ENCODE data around the gene KLB.
"Not testable (repeated sequence)": the region's sequence is repeated elsewhere in the genome, so short reads cannot be mapped to it uniquely, and the experiment has no call there.

The KLB gene

GRCh38 chr4:39367166-39367565 is 39.6 kb upstream of the KLB start:
- peaks cover 45% of the 10 kb centered on the region for H3K79me2 ChIP-seq (ENCODE audit: insufficient read depth, low read length)
- no peak overlapping the region for H3K9ac ChIP-seq (ENCODE audit: low read depth, low read length)
- peaks cover 7% of the 10 kb centered on the region; the same call in 1 of the 2 replicates for H3K36me3 ChIP-seq (ENCODE audit: insufficient read depth, low read length)
- peaks cover 31% of the 10 kb centered on the region; the same call in 1 of the 2 replicates for H4K20me1 ChIP-seq (ENCODE audit: insufficient read depth, low read length)
- no peak for TF ChIP-seq EZH2 (IDR thresholded peaks at IDR 0.05; ENCODE audit: borderline replicate concordance, low read depth, low read length, severe bottlenecking)
- TF ChIP-seq, protein P1, sequence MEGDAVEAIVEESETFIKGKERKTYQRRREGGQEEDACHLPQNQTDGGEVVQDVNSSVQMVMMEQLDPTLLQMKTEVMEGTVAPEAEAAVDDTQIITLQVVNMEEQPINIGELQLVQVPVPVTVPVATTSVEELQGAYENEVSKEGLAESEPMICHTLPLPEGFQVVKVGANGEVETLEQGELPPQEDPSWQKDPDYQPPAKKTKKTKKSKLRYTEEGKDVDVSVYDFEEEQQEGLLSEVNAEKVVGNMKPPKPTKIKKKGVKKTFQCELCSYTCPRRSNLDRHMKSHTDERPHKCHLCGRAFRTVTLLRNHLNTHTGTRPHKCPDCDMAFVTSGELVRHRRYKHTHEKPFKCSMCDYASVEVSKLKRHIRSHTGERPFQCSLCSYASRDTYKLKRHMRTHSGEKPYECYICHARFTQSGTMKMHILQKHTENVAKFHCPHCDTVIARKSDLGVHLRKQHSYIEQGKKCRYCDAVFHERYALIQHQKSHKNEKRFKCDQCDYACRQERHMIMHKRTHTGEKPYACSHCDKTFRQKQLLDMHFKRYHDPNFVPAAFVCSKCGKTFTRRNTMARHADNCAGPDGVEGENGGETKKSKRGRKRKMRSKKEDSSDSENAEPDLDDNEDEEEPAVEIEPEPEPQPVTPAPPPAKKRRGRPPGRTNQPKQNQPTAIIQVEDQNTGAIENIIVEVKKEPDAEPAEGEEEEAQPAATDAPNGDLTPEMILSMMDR (IDR thresholded peaks at IDR 0.05; ENCODE audit: borderline replicate concordance, extremely low read depth, low read length, poor library complexity, severe bottlenecking), result no peak
- ATAC-seq (ENCODE audit: insufficient read depth, low read depth) (no peak), DNase-seq (no peak)
- H3K4me1 ChIP-seq (ENCODE audit: insufficient read depth, low read length), result peaks cover 40% of the 10 kb centered on the region
- H3K9me3 ChIP-seq (ENCODE audit: insufficient read depth, low read length, severe bottlenecking), result peaks cover 9% of the 10 kb centered on the region
- no peak overlapping the region for H3K27ac ChIP-seq (ENCODE audit: low read length)
- H3K4me2 ChIP-seq (ENCODE audit: insufficient read depth, low read length), result peak overlapping the region; percentile 84
- peak overlapping the region in 1 of 2 experiments; percentile 78; a peak in 2 of 4 replicates for H3K4me3 ChIP-seq (ENCODE audit: low read depth in 1 of 2, low read length in 2 of 2)
- no peaks in the 10 kb centered on the region for H3K27me3 ChIP-seq (ENCODE audit: insufficient read depth, low read length, poor library complexity)
- peak overlapping the region; percentile 93 for H2AFZ ChIP-seq (ENCODE audit: low read depth, low read length)

DNA sequence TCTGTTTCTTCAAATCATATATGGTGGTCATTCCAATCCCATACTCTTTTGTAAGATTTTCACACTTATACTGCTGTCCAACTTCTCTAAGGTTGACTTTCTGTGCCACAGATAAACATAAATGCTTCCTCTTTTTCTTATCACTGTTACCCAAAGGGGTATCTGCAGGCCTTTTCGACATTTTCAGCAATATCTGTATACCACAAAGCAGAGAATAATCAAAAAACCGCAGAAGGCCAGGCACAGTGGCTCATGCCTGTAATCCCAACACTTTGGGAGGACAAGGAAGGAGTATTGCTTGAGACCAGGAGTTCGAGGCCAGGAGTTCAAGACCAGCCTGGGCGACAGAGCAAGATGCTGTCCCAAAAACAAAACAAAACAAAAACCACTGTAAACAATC is 37.4 kb upstream of the KLB start:
- Histone ChIP-seq H3K79me2 (ENCODE audit: insufficient read depth, low read length) (peaks cover 24% of the 10 kb centered on the region), H3K27ac (ENCODE audit: low read length) (no peak overlapping the region), H3K9ac (ENCODE audit: low read depth, low read length) (no peak overlapping the region), H3K9me3 (ENCODE audit: insufficient read depth, low read length, severe bottlenecking) (peaks cover 12% of the 10 kb centered on the region), H3K36me3 (ENCODE audit: insufficient read depth, low read length) (no peaks in the 10 kb centered on the region), H3K4me3 (ENCODE audit: low read depth in 1 of 2, low read length in 2 of 2) (no peak overlapping the region), H4K20me1 (ENCODE audit: insufficient read depth, low read length) (peaks cover 12% of the 10 kb centered on the region; the same call in 1 of the 2 replicates), H2AFZ (ENCODE audit: low read depth, low read length) (no peak overlapping the region), H3K27me3 (ENCODE audit: insufficient read depth, low read length, poor library complexity) (no peaks in the 10 kb centered on the region), H3K4me1 (ENCODE audit: insufficient read depth, low read length) (peaks cover 25% of the 10 kb centered on the region), H3K4me2 (ENCODE audit: insufficient read depth, low read length) (no peak overlapping the region)
- TF ChIP-seq, protein P1 (IDR thresholded peaks at IDR 0.05; ENCODE audit: borderline replicate concordance, extremely low read depth, low read length, poor library complexity, severe bottlenecking), result no peak
- TF ChIP-seq EZH2 (IDR thresholded peaks at IDR 0.05; ENCODE audit: borderline replicate concordance, low read depth, low read length, severe bottlenecking), result no peak
- ATAC-seq (ENCODE audit: insufficient read depth, low read depth) (no peak), DNase-seq (no peak)

GRCh38 chr4:39371209-39371608 is 35.5 kb upstream of the KLB start:
- not testable (repeated sequence) for ATAC-seq (ENCODE audit: insufficient read depth, low read depth); H3K27me3 ChIP-seq (ENCODE audit: insufficient read depth, low read length, poor library complexity); H4K20me1 ChIP-seq (ENCODE audit: insufficient read depth, low read length); H3K9ac ChIP-seq (ENCODE audit: low read depth, low read length); H3K4me2 ChIP-seq (ENCODE audit: insufficient read depth, low read length); H3K36me3 ChIP-seq (ENCODE audit: insufficient read depth, low read length); H3K4me3 ChIP-seq (ENCODE audit: low read depth in 1 of 2, low read length in 2 of 2); H3K27ac ChIP-seq (ENCODE audit: low read length); DNase-seq; H3K79me2 ChIP-seq (ENCODE audit: insufficient read depth, low read length); H2AFZ ChIP-seq (ENCODE audit: low read depth, low read length)
- peaks cover 11% of the 10 kb centered on the region for H3K4me1 ChIP-seq (ENCODE audit: insufficient read depth, low read length)
- H3K9me3 ChIP-seq (ENCODE audit: insufficient read depth, low read length, severe bottlenecking), result peaks cover 12% of the 10 kb centered on the region

DNA sequence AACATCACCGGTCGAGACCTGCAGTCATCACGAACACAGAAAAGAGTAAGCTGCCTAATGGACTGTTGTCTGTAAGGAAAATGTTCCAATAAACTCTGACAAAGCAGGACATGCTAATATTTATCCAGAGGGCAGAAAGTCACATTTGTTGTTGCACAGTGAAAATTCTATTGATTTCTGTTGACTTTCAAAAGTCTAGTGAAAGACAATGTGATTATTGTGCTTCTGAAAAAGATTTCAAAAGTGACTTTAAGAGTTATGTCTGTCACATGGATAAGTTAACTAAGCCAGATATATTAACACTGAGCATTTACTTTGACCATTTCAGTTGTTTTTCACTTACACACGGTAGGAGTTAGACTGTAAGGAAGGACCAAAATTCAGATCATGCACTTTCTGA is 31.3 kb upstream of the KLB start:
- Histone ChIP-seq H3K9ac (ENCODE audit: low read depth, low read length) (no peak overlapping the region), H4K20me1 (ENCODE audit: insufficient read depth, low read length) (no peaks in the 10 kb centered on the region), H3K4me2 (ENCODE audit: insufficient read depth, low read length) (no peak overlapping the region), H3K36me3 (ENCODE audit: insufficient read depth, low read length) (no peaks in the 10 kb centered on the region), H3K27ac (ENCODE audit: low read length) (no peak overlapping the region), H3K79me2 (ENCODE audit: insufficient read depth, low read length) (no peaks in the 10 kb centered on the region), H3K9me3 (ENCODE audit: insufficient read depth, low read length, severe bottlenecking) (peaks cover 12% of the 10 kb centered on the region), H3K27me3 (ENCODE audit: insufficient read depth, low read length, poor library complexity) (no peaks in the 10 kb centered on the region), H3K4me3 (ENCODE audit: low read depth in 1 of 2, low read length in 2 of 2) (no peak overlapping the region), H2AFZ (ENCODE audit: low read depth, low read length) (no peak overlapping the region), H3K4me1 (ENCODE audit: insufficient read depth, low read length) (no peaks in the 10 kb centered on the region)
- ATAC-seq (ENCODE audit: insufficient read depth, low read depth) (no peak), DNase-seq (no peak)
- TF ChIP-seq EZH2 (IDR thresholded peaks at IDR 0.05; ENCODE audit: borderline replicate concordance, low read depth, low read length, severe bottlenecking), result no peak
- TF ChIP-seq, protein P1 (IDR thresholded peaks at IDR 0.05; ENCODE audit: borderline replicate concordance, extremely low read depth, low read length, poor library complexity, severe bottlenecking), result no peak

Data from DND-41 (cell line).